ENCODE data around the gene LARP4B. TPM values are rescaled to one million over a fixed set of nuclear protein-coding genes. Genes with fewer than 3 reads are reported as not detected.

LARP4B gene
- total RNA-seq, 2 experiments from 2014 or later, result 66.7 to 69.3 TPM

DNA sequence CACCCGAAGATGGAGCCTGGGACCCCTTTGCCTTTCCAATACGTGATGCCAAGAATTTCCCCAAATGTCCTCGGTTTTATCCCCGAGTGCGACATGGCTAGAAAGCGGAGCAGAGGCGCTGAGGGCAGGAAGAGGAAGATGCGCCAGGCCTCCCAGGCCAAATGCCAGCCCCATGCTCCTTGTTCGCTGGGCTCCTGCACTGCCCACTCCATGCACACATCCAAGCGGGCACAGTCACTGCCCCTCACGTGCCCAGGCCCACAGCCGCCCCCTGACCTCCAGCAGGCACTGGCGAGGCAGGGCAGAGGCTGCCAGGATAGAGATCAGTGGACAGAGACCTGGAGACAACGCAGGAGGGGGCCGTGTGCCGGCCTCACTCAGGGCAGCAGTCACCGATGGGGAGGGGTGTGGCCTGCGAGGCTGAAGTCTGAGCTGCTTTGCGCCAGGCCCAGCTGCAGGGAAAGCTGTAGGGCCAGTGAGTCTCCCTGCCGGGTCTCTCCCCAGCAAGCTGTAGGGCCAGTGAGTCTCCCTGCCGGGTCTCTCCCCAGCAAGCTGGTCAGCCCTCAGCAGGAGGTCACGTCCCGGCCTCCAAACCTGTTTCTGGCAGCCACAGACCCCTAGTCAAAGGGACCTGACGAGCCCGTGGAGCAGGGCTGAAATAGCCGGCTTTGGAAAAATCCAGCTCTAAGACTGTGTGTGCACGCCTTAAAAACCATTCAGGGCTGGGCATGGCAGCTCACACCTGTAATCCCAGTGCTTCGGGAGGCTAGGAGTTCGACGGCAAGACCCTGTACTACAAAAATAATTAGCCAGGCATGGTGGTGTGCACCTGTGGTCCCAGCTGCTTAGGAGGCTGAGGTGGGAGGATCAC, 141.4 kb downstream of the LARP4B start:
- Mint-ChIP-seq H3K4me3 (no peak overlapping the region), H3K9me3 (no peaks in the 10 kb centered on the region), H3K27ac (no peak overlapping the region), H3K36me3 (ENCODE audit: low read depth) (no peaks in the 10 kb centered on the region), H3K4me1 (ENCODE audit: low read depth) (peaks cover 2% of the 10 kb centered on the region), H3K27me3 (ENCODE audit: low read depth) (peaks cover 5% of the 10 kb centered on the region)
- CTCF ChIA-PET, result no interaction called here
- intact Hi-C loops (cut with micrococcal nuclease), result loop anchor here (2.0 kb wide), 1 partner anchor 279 kb away; no protein-coding TSS in a partner anchor
- no peak for DNase-seq

DNA sequence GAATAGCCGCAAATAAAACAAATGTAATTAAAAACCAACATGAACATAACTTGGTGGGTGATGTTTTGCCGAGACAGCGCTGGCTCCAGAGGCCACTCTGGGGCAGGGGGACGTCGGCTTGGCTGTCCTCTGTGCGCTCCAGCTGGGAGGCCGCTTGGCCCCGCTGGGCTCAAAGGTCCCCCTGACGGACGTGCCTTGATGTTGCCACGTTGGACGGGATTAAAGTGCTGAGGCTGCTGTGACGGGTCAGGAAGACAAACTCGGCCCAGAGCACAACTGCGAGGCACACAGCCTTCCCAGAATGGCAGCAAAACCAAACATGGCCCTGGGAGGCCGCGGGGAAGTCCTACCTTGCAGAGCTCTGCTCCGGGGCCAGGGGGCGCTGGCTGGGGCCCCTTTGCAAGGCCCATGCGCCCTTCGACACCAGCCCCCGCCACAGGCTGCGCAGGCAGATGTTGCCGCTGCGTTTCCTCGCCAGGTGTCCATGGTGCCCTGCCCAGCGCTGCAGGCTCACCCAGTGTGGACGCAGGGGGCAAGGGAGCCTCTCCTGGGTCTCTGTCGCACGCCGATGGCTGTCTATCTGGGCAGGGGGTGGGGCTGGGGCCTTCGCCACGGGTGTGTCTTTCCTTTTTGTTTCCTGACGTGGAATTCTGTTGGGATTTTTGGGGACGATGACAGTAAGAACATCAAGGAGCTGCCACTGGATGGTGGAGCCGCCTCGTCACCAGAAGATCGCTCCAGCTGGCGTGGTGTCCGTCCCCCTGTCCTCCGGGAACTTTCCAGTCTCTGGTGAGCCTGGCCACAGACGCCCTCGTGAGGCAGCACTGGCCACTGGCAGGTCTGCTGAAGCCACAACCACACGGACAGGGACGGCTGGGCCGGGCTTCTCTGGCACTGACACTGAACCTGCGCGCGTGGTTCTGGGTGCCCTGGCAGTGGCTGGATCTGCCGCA, 142.4 kb downstream of the LARP4B start:
- peak overlapping the region; percentile 60 for H3K4me3 Mint-ChIP-seq
- intact Hi-C loops (cut with micrococcal nuclease), result loop anchor here (2.0 kb wide), 1 partner anchor 278 kb away; no protein-coding TSS in a partner anchor

DNA sequence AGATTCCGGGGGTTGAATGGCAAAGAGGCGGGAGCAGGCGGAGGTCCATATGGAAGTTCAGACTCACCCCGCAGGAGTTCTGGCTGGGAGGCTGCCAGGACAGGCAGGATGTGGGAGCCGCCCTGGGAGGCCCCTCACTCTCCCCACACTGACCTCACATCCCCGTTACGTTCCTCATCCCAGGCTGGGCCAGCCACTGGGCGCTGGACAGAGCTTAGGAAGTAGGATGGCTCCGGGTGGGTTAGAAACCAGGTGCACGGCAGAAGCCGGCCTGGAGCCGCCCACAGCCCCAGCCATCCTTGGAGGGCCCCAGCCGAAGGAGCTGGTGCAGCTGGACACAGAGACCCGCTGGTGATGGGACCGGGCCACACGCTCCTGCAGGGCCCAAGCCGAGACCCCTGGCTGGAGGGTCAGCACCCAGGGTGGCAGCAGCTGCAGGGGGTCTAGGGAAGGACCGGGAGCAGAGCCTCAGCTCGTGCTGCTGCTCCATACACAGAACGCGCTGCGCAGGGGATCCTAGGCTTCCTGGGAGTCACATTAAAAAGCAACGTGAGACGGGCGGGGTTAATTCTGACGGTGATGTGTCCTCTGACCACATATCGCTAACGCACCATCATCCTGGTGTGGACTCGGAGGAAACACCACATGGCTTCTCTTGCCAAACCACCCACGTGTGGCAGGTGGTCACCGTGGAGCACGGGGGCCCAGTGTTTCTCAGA, 143.4 kb downstream of the LARP4B start:
- no peak overlapping the region for H3K27ac Mint-ChIP-seq
- CTCF ChIA-PET, result interaction anchor here (0.6 to 1.1 kb wide), 3 partner anchors 23 to 353 kb away, joined by 3 read pairs; no protein-coding TSS in a partner anchor
- H3K36me3 Mint-ChIP-seq (ENCODE audit: low read depth), result no peaks in the 10 kb centered on the region
- H3K9me3 Mint-ChIP-seq, result no peaks in the 10 kb centered on the region
- H3K27me3 Mint-ChIP-seq (ENCODE audit: low read depth), result peaks cover 5% of the 10 kb centered on the region
- peaks cover 2% of the 10 kb centered on the region for H3K4me1 Mint-ChIP-seq (ENCODE audit: low read depth)
- no peak for DNase-seq
- intact Hi-C loops (cut with micrococcal nuclease), result loop anchor here (2.0 kb wide), 1 partner anchor 277 kb away; no protein-coding TSS in a partner anchor
- H3K4me3 Mint-ChIP-seq, result no peak overlapping the region

More for the DNA sequence above, 142.4 kb downstream of the LARP4B start:
- H3K9me3 Mint-ChIP-seq, result no peaks in the 10 kb centered on the region
- peaks cover 5% of the 10 kb centered on the region for H3K27me3 Mint-ChIP-seq (ENCODE audit: low read depth)
- CTCF ChIA-PET, result interaction anchor here (0.5 to 1.1 kb wide), 4 partner anchors 22 to 668 kb away, joined by 3 read pairs; no protein-coding TSS in a partner anchor
- DNase-seq, result peak; percentile 53
- H3K4me1 Mint-ChIP-seq (ENCODE audit: low read depth), result peaks cover 2% of the 10 kb centered on the region
- no peaks in the 10 kb centered on the region for H3K36me3 Mint-ChIP-seq (ENCODE audit: low read depth)
- H3K27ac Mint-ChIP-seq, result no peak overlapping the region

DNA sequence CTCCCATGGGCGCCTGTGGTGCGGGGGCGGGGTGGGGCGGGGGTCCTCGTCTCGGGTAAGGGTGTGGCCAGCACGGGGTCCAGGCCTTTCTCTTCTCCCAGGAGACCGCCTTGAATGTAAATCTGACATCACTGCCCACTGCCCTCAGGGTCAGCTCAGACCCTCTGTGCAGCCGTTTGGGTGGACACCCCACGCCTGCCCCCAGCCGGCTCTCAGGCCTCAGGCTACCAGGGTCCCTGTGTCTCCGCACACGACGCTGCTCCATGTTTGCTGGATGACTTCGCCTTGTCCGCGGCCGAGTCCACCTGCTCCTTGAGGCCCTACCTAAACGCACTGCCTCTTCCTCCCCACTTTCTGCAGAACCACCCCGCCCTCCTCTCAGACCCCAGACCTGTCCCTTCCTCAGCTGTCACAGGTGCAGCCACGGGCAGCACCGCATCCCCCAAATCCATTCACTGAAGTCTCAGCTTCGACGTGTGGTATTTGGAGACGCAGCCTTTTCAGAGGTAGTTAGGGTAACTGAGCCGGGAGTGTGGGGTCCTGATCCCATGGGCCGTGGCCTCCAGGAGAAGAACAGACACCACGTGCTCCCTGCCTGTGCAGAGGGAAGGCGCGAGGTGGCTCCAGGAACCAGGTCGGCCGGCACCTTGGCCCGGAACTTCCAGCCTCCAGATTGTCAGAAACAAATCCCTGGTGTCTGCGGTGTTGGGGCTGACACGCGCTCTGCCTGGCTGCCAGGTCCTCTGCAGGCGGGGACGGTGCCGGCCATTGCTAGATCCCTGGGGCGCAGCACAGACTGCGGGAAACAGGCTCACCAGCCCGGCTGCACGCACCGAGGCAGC, 144.7 kb downstream of the LARP4B start:
- intact Hi-C loops (cut with micrococcal nuclease), result no loop called here
- Mint-ChIP-seq H3K4me1 (ENCODE audit: low read depth) (peaks cover 2% of the 10 kb centered on the region), H3K27ac (no peak overlapping the region), H3K9me3 (no peaks in the 10 kb centered on the region), H3K27me3 (ENCODE audit: low read depth) (peaks cover 5% of the 10 kb centered on the region), H3K36me3 (ENCODE audit: low read depth) (no peaks in the 10 kb centered on the region), H3K4me3 (no peak overlapping the region)
- DNase-seq, result no peak
- CTCF ChIA-PET, result no interaction called here

DNA sequence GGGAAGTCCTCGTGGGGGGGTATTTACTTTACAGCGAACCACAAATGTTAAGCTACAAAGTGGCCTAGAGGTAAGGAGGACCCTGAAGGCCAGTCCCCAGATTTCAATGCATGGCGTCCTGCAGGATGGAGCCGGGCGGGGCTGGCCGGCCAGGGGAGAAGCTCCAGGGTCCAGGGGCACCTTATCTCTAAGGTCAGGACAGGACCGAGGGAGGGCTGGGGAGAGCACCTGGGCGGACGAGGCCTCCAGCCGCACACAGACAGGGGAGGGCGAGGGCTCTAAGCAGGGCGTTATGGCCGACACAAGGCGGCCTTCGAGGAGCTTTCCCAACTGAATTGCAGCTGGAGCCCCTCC, 145.7 kb downstream of the LARP4B start:
- H3K36me3 Mint-ChIP-seq (ENCODE audit: low read depth), result no peaks in the 10 kb centered on the region
- CTCF ChIA-PET, result no interaction called here
- H3K4me3 Mint-ChIP-seq, result no peak overlapping the region
- peaks cover 5% of the 10 kb centered on the region for H3K27me3 Mint-ChIP-seq (ENCODE audit: low read depth)
- no peak overlapping the region for H3K27ac Mint-ChIP-seq
- intact Hi-C loops (cut with micrococcal nuclease), result no loop called here
- DNase-seq, result no peak
- H3K4me1 Mint-ChIP-seq (ENCODE audit: low read depth), result peaks cover 2% of the 10 kb centered on the region
- no peaks in the 10 kb centered on the region for H3K9me3 Mint-ChIP-seq

DNA sequence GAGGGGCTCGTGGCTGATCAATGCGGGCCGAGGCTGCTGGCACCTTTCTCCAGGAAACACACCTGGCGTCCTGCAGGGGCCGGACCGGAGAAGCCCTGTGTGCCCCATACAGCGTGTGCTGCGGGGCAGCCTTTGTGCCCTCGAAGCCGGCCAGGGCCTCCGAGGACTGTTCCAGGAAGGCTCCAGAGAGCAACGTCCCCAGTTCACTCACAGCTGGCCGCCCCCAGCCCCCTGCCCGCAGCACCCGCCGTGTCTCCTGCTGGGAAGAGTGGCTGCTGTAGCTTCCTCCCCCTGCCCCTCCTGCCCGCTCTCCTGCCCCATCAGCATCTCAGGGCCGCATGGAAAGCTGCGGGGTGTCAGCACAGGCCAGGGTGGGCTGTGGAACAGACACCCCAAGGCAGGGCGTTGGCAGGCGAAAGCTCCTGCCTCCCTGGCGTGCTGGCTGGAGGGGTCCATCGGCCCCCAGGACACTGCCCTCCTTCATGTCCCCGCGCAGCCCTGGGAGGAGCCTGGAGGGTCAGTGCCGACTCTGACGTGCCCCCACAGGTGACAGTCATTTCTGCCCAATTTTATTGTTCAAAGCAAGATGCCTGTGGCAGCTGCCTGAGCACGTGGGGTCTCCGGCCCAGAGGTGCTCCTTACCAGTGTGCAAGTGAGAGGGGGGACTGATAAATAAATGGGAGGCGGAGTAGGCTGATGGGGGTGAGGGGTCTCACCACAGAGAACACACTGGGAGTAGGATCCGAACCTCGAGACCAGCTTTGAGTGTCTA, 146.2 kb downstream of the LARP4B start:
- DNase-seq, result no peak
- Mint-ChIP-seq H3K36me3 (ENCODE audit: low read depth) (no peaks in the 10 kb centered on the region), H3K4me3 (no peak overlapping the region), H3K9me3 (no peaks in the 10 kb centered on the region), H3K27me3 (ENCODE audit: low read depth) (peaks cover 5% of the 10 kb centered on the region), H3K27ac (no peak overlapping the region), H3K4me1 (ENCODE audit: low read depth) (peaks cover 2% of the 10 kb centered on the region)
- CTCF ChIA-PET, result no interaction called here
- intact Hi-C loops (cut with micrococcal nuclease), result no loop called here

DNA sequence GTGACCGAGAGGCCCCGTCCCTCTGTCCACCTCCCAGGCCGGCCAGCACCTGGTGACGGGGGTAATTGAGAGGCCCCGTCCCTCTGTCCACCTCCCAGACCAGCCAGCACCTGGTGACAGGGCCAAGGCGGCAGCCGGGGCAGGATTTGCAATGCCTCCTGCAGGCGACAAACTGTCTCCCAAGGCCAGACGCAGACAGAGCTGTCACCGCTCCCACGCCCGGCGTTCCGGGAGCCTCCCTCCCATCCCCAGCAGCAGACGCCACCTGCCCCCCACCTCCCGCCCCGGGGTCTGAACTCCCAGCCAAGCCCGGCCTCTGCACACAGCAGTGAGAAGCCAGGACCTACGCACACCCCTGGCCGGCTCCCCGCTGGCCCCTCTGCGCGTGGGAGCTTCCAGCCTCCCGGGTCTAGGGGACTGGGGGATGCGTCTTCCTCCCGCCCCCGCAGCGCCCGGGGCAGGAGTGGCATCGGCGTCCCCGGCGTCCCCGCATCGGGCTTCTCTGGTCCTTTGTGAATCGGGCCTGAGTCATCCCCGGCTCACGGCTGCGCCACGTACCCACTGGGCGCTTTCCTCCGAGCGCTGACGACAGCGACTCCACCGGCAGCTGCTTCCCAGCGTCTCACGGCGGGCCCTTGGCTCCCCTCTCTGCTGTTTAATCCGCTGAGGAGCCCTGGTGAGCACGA, 147.0 kb downstream of the LARP4B start:
- intact Hi-C loops (cut with micrococcal nuclease), result no loop called here
- Mint-ChIP-seq H3K9me3 (no peaks in the 10 kb centered on the region), H3K4me3 (no peak overlapping the region), H3K36me3 (ENCODE audit: low read depth) (no peaks in the 10 kb centered on the region), H3K4me1 (ENCODE audit: low read depth) (peaks cover 2% of the 10 kb centered on the region), H3K27me3 (ENCODE audit: low read depth) (peaks cover 5% of the 10 kb centered on the region), H3K27ac (no peak overlapping the region)
- CTCF ChIA-PET, result no interaction called here
- DNase-seq, result peak; percentile 79

DNA sequence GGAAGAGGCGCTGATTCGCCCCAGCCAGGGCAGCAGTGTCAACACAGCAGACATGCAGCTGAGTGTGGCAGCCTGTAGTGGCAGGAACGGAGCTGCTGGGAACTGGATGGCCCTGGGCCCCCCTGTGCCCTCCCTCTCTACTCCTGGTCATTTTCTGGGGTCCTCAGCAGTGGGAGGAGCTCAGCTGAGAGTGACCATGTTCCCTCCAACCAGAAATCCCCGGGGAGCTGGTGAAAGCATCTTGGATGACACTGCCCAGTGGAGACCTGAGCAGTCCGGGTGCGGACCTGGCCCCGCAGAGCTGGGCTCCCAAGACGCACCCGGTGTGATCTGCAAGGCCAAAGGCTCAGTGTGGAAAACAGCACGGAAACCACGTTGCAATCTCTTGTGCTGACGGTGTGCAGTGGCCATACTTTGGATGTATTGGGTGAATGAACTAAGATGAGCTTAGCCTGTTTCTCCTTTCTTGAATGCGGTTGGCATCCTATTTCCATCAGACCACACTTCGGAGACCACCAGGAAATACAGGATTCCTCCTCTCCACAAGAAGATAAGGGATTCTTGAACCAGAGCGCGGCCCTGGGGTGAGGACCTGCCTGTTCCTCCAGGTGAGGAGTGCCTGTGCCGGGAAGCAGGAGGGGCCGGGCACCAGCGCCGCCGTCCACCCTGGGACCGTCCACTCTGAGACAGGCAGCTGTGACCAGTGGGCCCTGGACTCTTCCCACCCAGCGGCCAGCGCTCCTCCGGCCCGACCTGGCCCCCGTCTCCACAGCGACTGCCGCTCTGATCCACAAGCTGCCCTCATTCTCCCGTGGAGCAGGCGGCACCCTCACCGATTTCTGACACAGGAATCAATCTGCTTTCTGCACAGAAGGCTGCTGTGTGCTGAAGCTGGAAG, 148.5 kb downstream of the LARP4B start:
- peaks cover 5% of the 10 kb centered on the region for H3K27me3 Mint-ChIP-seq (ENCODE audit: low read depth)
- H3K9me3 Mint-ChIP-seq, result no peaks in the 10 kb centered on the region
- intact Hi-C loops (cut with micrococcal nuclease), result no loop called here
- H3K4me1 Mint-ChIP-seq (ENCODE audit: low read depth), result no peaks in the 10 kb centered on the region
- CTCF ChIA-PET, result no interaction called here
- no peak overlapping the region for H3K4me3 Mint-ChIP-seq
- H3K27ac Mint-ChIP-seq, result no peak overlapping the region
- no peaks in the 10 kb centered on the region for H3K36me3 Mint-ChIP-seq (ENCODE audit: low read depth)
- DNase-seq, result no peak

DNA sequence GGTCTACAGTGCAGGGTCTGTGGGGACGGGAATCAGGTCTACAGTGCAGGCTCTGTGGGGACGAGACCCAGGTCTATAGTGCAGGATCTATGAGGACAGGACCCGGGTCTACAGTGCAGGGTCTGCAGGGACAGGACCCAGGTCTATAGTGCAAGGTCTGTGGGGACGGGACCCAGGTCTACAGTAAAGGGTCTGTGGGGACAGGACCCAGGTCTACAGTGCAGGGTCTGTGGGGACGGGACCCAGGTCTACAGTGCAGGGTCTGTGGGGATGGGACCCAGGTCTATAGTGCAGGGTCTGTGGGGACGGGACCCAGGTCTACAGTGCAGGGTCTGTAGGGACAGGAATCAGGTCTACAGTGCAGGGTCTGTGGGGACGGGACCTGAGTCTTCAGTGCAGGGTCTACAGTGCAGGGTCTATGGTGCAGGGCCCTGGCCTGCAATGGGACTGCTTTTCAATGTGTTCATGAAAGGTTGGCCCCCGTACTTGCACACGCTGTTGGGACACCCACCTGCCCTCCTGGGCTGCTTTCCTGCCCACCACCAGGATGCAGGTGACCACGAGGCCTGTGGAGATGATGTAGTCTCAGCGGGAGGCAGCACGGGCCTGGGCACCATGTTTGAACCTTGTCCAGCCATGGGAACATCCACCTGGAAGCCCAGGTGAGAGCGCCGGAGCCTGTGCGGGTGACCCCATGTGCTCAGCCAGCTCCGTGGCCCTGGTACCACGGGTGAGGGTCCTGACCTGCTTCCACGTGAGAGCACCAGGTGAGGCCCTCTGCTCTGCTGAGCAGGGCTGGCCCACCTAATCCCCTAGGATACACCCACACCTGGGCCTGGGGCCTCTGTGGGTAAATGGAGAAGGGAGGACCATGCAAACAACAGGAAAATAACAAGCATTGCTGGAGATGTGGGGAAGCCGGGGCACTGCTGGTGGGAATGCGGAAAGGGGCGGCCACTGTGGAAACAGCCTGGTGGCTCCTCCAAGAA, 150.7 kb downstream of the LARP4B start:
- DNase-seq, result no peak
- H3K4me3 Mint-ChIP-seq, result no peak overlapping the region
- H3K9me3 Mint-ChIP-seq, result no peaks in the 10 kb centered on the region
- H3K4me1 Mint-ChIP-seq (ENCODE audit: low read depth), result no peaks in the 10 kb centered on the region
- H3K36me3 Mint-ChIP-seq (ENCODE audit: low read depth), result no peaks in the 10 kb centered on the region
- peaks cover 5% of the 10 kb centered on the region for H3K27me3 Mint-ChIP-seq (ENCODE audit: low read depth)
- H3K27ac Mint-ChIP-seq, result no peak overlapping the region
- intact Hi-C loops (cut with micrococcal nuclease), result no loop called here
- CTCF ChIA-PET, result no interaction called here

All from activated naive CD4-positive, alpha-beta T cell treated with anti-CD3 and anti-CD28 coated beads for 36 hours (primary cell).